Activated effector memory CD4-positive, alpha-beta T cell treated with anti-CD3 and anti-CD28 coated beads, Interleukin-2, amount 50 U/mL, for 16 hours (primary cell): ENCODE measurements around the gene POC1A.

Experiments
- DNase-seq: peaks from one replicate; pipeline ENCODE4 v3.0.0-alpha.2; 2020

POC1A gene

DNA sequence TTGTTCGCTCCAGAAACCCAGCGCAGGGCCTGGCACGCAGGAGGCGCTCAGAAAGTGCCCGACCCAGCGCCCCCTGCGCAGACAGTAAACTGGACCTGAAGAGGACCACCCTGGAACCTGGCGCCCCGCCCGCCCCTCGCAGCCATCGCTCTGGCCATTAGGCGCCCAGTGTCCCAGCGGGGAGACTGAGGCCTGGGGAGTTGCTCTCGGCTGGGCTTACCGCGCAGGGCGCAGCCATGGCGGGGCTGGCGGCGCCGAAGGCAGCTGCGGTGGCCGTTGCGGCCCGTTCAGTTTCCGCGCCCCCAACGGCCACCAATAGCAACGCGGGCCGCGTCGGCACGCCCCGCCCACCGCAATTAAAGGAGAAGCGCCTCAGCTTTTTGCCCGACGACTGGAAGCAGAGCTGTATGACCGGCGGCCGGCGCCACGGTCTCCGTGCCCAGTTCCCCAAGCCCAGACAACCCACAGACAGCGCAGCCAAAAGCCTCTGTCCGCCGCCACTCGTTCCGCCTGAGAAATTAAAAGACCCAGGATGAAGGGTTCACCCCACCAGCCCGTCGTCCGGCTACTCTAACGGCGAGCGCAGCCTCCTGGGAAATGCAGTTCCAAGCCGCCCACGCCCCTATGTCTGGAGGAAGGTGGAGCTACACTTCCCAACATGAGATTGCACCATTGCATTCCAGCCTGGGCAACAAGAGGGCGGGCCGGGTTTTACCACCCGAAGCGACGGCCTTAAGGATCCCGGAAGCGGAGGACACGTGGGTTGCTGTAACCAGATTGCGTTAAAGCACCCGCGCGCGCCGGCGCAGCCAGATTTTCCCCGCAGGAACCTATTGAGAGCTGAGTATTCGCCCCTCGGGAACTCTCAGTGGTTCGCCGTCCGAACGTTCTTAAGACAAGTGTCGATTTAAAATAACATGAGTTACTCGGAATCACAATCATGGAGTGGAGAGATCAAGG lies at the start of gene POC1A:
TSS of gene POC1A (minus strand) at position 289 of the 960 bp plus-strand sequence. CDS start at position 238, 51 bp downstream.
- peak; percentile 95 for DNase-seq

DNA sequence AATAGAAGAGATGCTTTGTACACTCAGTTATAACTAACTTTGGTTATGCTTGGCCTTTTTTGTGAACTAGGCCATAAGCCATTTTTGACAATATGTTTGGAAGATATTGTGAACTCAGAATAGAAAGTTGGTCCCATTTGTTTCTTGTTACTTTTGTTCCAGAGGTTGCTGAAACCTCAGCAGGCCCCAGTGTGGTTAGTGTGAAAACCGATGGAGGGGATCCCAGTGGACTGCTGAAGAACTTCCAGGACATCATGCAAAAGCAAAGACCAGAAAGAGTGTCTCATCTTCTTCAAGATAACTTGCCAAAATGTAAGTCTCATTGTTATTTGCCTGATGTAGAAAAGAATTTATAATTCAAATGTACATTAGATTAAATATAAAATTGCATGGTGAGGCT lies 49.5 kb upstream of the POC1A start:
- DNase-seq, result no peak

DNA sequence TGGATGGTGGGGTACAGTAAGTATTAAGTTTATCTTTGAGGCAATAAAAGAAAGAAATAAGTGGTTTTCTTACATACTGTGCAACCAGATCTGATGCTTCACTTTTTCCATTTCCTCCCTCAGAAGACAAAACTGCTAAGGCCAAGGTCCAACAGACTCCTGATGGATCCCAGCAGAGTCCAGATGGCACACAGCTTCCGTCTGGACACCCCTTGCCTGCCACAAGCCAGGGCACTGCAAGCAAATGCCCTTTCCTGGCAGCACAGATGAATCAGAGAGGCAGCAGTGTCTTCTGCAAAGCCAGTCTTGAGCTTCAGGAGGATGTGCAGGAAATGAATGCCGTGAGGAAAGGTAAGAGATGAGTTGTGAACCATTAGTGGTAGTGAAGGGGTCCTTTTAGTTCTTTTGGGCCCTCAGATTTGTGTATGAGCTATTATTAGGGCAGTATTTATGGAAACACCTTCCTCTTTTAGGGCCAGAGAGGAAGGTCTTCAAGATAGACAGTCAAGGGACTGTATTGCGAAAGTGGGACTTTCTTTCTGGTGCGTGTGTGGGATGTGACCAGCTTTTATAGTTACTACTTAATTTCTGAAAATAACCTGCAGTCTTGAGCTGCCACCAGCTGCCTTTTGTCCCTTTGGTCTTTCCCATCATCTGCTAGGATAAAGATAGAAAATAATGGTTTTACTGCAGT lies 48.3 kb upstream of the POC1A start:
- no peak for DNase-seq

DNA sequence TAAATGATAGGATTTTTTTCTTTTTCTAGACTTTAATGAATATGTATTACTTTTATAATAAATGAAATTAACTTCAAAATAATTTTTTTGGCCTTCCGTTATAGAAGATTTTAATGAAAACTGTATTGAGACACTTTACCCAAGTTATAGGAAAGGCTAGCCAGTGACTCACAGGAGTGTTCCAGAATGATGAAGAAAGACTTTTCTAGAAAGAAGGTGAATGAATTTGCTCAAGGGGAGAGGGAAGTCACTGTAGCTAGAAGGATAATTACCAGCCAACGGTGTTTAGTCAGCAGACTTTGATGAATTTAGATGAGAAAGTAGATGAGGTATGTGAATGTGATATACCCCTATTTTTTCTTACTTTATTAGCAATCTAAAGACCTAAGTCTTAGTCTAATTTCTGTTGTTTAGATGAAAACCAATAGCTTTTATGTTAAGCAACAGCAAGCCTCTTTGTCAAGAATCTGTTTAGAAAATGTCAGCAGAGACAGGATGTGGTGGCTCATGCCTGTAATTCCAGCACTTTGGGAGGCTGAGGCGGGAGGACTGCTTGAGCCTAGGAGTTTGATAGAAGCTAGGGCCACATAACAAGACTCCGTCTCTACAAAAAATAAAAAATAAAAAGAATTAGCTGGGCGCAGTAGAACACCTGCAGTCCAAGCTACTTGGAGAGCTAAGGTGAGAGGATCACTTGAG lies 46.9 kb upstream of the POC1A start:
- DNase-seq, result no peak

DNA sequence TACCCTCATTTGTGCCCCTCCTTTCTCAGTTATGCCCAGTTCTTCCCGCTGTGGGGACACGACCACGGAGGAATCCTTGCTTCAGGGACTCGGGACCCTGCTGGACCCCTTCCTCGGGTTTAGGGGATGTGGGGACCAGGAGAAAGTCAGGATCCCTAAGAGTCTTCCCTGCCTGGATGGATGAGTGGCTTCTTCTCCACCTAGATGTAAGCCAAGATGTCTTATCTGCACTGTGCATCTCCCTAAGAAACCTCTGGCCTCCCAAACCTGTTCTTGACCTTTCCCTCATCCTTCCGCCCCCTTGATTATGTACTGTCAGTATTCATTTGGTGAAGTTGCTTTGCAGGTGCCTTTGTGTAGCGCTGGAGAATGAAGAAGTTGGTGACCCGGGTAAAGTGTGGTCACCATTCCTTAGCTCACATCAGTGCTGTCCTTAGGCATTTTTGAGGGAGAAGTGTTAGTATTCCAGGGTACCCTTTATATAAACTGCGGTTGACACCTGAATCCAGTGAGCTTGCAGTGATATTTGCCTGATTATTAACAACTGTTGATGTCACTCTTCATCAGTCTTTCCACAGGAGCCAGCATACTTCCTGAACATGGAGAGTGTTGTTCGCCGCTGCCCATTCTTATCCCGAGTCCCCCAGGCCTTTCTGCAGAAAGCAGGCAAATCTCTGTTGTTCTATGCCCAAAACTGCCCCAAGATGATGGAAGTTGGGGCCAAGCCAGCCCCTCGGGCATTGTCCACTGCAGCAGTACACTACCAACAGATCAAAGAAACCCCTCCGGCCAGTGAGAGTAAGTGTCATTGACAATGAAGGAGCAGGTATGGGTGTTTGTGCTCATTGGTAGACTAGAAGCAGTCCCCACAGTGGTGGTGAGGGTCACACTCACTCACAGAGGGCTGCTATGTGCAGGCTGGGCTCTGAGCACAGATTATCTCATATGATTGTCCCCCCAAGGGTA lies 44.7 kb upstream of the POC1A start:
- no peak for DNase-seq

DNA sequence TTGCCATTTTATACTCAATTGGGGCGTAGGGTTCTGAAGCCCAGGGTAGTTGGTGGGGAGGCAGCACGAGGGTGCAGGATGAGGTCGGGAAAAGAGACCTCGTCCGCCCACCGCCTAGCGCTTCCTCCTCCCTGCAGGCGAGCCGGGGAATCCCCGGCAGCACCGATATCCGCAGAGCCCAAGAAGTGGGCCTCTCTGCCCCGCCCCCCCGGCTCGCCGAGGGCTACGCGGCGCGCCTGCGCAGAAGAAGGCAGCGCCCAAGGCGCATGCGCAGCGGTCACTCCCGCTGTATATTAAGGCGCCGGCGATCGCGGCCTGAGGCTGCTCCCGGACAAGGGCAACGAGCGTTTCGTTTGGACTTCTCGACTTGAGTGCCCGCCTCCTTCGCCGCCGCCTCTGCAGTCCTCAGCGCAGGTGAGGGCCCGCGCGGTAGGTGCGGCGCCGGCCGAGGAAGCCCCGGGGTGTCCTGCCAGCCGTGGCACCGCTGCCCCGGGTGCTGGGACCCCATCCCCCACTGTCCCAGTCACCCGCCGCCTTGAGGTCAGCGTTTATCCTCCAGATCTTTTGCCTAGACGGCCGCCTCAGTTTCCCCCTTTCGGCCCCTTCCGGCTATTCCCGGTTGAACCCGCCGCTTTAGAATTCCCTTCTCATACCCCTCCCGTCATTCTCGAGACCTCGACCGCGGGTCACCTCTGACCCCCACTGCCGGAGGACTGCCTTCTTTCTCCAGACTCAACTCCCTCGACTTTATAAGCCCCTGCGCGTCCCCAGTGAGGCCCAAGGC lies 43.8 kb upstream of the POC1A start, which contains the start of gene ALAS1:
TSS of gene ALAS1 (plus strand) at position 319 of the 784 bp plus-strand sequence. CDS start 1,082 bp downstream, outside the sequence.
- DNase-seq, result peak; percentile 98

DNA sequence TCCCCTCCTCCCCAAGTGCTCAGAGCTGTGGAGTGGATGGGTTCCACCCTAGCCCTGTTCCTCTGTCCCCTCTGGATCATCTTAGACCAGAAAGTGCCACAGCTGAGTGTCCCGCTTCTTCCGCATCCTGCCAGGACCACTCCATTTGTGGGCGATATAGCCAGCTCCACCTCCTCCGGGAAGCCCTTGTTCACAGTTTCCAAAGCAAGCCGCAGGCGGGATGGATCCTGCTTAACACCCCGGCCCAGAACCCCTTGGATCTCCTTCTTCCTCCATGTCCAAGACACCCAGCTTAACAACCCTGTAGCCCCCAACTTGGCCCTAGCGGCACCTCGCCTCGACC lies 43.2 kb upstream of the POC1A start:
- DNase-seq, result no peak

DNA sequence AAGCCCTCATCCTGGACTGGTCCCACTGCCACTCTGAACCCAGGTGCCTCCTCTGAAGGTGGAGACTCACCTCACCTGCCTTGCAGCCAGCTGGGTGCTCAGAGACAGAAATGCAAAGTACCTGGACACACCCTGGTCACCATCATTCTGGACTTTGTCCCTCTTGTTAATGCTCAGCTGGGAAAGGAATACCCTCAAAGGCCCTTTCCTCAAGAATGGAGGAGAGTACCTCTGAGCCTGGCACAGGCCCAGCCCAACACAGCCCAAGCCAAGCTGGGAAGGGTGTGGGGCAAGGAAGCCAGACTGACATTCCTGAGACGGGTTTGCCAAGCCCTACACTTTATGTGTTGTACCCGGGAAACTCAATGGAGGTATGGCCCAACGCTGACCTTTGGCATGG lies 42.8 kb upstream of the POC1A start:
- no peak for DNase-seq

DNA sequence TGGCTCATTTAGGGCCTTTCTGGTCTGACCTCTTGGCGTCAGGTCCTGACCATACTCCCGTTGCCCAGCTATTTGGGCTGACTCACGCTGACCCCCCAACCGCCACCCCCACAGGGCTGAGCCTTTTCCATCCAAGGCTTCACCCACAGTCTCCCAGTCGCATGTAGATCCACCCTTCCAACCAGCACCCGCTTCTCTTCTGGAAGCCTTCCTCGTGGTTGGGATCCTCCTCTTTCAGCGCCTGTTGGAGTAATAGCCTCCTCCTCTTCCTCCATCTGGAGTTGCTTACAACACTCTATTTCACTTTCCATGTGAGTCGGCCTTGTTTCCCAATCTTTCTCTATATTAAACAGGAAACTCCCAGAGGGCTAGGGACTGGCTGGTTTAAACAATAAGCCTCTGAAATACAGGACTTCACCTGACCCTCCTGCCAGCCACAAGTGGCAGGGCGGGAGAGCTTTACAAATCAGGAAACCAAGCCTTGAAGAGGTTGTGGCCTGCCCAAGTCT lies 41.7 kb upstream of the POC1A start:
- no peak for DNase-seq

DNA sequence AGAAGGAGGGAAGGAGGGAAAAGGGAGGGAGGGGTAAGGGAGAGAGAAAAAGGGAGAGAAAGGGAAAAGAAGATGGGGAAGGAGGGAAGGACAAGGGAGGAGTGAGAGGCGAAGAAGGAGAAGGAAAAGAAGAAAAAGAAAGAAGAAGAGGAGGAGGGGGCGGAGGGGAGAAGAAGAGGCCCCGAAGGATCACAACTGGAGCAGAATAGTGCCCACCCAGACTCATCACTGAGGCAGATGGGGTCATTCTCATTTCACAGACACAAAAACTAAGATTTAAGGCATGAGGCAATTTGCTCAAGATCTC lies 41.0 kb upstream of the POC1A start:
- no peak for DNase-seq

DNA sequence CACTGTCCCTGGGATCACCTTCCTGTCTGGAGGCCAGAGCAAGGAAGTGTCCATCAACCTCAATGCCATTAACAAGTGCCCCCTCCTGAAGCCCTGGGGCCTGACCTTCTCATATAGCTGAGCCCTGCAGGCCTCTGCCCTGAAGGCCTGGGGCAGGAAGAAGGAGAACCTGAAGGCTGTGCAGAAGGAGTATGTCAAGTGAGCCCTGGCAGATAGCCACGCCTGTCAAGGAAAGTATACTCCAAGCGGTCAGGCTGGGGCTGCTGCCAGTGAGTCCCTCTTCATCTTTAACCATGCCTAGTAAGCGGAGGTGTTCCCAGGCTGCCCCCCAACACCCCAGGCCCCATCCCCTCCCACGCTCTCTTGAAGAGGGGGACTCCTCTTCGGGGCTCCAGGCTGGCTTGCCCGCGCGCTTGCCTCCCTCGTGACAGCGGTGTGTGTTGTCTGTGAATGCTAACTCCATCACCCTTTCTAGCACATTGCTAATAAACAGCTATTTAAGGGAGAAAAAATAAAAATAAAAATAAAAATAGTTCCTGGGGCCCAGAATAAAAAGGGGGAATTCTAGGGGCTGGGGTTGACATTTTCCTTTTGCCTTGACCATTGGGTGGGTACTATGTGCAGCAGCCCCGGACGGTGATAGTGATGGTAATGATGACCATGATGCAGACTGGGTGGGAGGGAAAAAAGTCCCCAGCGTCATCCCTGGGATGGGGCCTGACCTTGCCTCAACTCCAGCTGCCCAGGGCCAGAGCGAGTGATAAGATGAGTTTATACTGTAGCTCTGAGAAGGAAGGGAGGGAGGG lies 40.5 kb upstream of the POC1A start:
- no peak for DNase-seq

DNA sequence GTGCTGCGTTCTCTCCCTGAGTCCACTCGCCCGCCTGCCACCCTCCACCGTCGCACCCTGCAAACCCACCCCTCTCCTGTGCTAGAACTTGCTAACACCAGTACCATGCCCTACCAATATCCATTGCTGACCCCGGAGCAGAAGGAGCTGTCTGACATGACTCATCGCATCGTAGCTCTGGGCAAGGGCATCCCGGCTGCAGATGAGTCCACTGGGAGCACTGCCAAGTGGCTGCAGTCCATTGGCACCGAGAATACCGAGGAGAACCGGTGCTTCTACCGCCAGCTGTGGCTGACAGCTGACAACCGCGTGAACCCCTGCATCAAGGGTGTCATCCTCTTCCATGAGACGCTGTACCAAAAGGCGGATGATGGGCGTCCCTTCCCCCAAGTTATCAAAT lies 38.8 kb upstream of the POC1A start:
- no peak for DNase-seq

DNA sequence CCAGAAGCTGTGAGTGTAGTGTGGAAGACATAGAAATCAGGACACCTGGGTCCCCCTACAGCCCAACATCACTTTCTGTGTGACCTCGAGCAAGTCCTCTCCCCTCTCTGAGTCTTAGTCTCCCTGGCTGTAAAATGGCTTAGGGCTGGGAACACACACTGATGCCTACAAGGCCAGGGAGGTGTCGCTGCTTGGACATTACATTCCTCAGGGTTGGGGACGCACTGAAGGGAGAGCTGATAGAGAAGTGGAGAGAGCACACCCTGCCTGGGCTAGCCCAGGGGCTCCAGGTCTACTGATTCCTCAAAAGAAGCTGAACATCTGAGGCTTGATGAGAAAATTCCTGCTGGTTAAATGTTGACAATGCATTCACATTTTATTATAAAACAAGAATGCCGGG lies 37.4 kb upstream of the POC1A start:
- DNase-seq, result no peak

DNA sequence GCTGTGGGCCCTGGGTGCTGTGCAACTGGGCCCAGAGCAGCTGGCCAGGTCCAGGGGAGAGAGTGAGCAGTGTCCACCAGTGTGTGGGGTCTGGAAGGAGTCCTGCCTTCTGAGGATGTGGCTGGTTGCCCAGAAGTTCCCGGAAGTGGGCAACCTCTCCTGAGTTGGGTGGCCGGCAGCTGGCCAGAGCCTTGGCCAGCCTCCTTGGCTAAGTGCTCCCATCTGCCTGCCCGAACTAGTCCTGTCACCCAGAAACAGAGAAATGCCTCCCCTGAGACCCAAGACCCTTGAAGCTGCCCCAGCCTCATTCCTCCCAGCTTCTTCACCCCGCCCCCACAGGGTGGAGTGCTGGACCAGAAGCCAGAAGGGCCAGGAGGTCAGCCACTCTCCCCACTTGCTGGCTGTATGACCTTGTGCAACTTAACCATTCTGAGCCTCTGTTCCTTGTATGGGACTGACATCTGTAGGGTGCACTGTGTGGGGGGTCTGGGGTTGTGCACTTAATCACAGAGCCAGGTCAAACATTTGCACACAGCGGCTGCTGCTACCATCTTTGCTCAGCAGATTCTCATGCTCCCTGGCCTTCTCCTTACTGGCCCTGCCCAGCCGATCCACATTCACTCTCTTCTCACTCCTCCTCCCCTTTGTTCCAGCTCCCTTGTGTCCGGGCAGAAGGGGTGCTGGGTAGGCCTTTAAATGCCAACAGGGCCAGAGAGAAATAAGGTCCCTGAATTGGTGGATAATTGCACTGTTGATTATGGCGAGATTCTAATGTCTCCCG lies 36.3 kb upstream of the POC1A start:
- no peak for DNase-seq

DNA sequence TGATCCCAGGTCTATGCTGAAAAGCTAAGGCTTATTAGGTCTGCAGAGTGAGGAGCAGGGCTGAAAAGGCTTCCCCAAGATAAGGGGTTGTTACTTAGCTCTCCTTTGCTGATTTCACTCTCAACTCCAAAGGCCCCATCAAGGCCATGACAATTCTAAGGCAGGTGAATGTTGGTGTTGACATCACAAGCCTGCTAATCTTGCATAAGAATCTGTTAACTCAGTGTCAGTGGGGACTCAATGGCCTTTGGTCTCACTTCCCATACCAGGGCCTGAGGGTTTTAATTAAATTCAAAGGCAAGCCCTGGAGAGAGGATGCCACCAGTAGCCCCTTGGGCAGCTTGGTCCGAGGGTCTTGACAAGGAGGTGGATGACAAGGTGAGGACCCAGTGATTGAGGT lies 34.3 kb upstream of the POC1A start:
- DNase-seq, result no peak

DNA sequence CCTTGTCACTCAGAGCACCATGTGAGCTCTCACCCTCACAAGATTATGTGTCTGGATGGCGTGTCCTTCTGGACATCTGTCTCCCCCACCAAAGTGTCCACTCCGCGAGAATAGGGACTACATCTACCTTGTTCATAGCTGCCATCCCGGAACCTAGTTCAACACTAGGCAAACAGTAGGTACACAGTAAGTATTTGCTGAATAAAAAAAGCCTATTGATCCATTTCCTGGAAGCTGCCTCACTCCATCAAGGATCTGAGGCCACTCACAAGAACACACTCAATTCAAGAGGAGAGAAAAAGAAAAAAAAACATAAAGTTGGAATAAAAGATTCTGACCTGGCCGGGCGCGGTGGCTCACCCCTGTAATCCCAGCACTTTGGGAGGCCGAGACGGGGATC lies 32.5 kb upstream of the POC1A start:
- no peak for DNase-seq

DNA sequence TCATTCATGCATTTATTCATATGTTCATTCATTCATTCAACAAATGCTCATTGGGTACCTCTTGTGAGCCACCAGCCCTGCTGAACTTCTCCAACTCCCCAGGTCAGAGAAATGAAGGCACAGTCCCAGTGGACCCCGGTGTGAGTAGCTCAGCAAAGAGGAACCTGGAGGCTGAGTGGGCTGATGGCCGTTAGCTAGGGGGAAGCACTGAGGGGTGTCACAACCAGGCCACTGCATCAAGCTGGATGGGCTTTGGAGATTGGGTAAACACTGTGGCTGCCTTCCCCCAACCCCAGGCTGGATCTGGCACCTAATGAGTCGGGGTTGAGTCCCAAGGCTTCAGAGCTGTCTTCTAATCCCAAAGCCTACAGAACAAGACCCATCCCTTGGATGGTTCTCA lies 31.6 kb upstream of the POC1A start:
- no peak for DNase-seq

DNA sequence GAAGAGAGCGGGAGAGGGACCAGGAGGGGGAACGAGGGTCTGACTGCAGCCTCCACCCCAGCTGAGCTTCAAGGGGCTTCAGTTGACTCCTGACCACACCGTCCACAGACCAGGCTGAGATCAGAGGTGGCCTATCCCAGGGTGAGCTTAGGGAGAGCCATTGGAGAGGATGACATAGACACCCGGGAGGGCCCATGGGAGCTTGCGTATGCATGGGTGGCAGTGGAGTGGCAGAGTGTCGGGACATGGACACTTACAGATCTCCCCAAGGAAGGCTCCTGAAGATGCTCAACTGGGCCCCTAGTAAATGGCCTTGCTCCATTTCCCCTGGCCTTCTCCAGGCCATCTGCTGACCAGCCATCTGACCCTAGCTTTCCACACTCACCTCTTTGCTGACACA lies 31.1 kb upstream of the POC1A start:
- no peak for DNase-seq

DNA sequence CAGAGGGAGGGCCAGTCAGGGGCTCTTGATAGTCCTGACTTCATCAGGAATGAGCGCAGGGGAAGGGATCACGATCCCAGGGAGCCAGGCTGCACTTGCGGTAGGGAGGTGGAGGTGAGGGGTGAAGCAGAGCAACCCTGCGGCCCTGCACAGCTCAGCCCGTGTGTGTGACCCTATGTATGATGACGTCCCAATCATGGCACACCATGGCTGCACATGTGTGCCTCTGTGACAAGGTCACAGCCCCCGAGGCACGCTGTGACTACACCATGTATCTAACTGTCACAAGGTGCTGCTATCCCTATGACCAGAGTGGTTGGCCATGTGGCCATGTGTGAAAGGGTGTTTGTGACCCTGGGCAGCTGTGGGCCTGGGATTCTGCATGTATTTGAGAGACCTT lies 30.5 kb upstream of the POC1A start:
- DNase-seq, result no peak
